ENCODE results near the gene ACTN2.

Gene ACTN2

DNA sequence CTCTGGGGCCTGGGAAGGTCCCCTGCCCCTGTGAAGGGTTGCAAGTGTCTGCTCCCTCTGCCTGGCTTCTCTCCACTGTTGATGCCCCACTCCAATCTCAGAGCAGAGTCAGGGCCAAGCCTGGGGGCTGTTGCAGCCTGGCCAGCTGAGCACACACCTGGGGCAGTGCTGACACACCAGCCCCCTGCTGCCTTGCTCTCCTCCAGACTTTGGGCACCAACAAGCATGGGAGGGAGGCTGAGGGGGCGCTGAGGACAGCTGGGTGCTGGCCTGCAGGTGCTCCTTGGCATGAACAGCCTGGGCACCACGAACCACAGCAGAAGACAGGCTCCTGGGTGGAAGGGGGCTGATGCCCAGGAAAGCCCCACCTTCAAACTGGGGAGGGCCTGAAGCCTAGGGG lies 99.2 kb downstream of the ACTN2 start (continued):
- no peak for TF ChIP-seq INSM2 (tag by site-specific recombination; IDR thresholded peaks at IDR 0.05)

GRCh38 chr1:236786453-236786852 lies 100.2 kb downstream of the ACTN2 start:
- Histone ChIP-seq H3K4me1 (ENCODE audit: control insufficient read depth, insufficient read depth, low read length) (no peaks in the 10 kb centered on the region), H3K27ac (ENCODE audit: extremely low read depth, low read depth, low read length) (no peak overlapping the region), H3K4me3 (ENCODE audit: low read depth, low read length) (no peak overlapping the region), H3K9me3 (ENCODE audit: control insufficient read depth, insufficient read depth, low read depth, low read length) (no peaks in the 10 kb centered on the region), H3K36me3 (ENCODE audit: control insufficient read depth in 2 of 2, insufficient read depth in 1 of 2, low read length in 2 of 2) (no peaks in the 10 kb centered on the region)
- POLR2A ChIA-PET: interaction anchor here (1.1 kb wide), 1 partner anchor 9 kb away, joined by 7 read pairs; the partner anchor contains the start of gene MTR
- TF ChIP-seq HOXC10 (CRISPR knock-in tag; IDR thresholded peaks at IDR 0.05) (no peak), PBX3 (CRISPR knock-in tag; IDR thresholded peaks at IDR 0.05) (no peak), ZNF660 (tag by site-specific recombination; IDR thresholded peaks at IDR 0.05) (no peak), ZNF155 (tag by site-specific recombination; IDR thresholded peaks at IDR 0.05) (no peak), ZNF555 (tag by site-specific recombination; conservative IDR thresholded peaks at IDR 0.05) (no peak), ZNF600 (tag by site-specific recombination; IDR thresholded peaks at IDR 0.05) (no peak), ZBTB7A (tag by site-specific recombination; IDR thresholded peaks at IDR 0.05; ENCODE audit: low read depth) (no peak), BCL11A (tag by site-specific recombination; IDR thresholded peaks at IDR 0.05; ENCODE audit: low read depth) (no peak), GLI4 (tag by site-specific recombination; IDR thresholded peaks at IDR 0.05) (no peak), ZFP37 (tag by site-specific recombination; IDR thresholded peaks at IDR 0.05) (no peak), ZNF658 (tag by site-specific recombination; IDR thresholded peaks at IDR 0.05) (no peak), SP7 (tag by site-specific recombination; IDR thresholded peaks at IDR 0.05) (no peak), KLF10 (tag by site-specific recombination; IDR thresholded peaks at IDR 0.05) (no peak), ZNF26 (tag by site-specific recombination; IDR thresholded peaks at IDR 0.05) (no peak)
- TF ChIP-seq, protein P1, sequence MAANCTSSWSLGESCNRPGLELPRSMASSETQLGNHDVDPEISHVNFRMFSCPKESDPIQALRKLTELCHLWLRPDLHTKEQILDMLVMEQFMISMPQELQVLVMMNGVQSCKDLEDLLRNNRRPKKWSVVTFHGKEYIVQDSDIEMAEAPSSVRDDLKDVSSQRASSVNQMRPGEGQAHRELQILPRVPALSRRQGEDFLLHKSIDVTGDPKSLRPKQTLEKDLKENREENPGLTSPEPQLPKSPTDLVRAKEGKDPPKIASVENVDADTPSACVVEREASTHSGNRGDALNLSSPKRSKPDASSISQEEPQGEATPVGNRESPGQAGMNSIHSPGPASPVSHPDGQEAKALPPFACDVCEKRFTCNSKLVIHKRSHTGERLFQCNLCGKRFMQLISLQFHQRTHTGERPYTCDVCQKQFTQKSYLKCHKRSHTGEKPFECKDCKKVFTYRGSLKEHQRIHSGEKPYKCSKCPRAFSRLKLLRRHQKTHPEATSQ (tag by site-specific recombination; IDR thresholded peaks at IDR 0.05): no peak
- TF ChIP-seq, protein P2, sequence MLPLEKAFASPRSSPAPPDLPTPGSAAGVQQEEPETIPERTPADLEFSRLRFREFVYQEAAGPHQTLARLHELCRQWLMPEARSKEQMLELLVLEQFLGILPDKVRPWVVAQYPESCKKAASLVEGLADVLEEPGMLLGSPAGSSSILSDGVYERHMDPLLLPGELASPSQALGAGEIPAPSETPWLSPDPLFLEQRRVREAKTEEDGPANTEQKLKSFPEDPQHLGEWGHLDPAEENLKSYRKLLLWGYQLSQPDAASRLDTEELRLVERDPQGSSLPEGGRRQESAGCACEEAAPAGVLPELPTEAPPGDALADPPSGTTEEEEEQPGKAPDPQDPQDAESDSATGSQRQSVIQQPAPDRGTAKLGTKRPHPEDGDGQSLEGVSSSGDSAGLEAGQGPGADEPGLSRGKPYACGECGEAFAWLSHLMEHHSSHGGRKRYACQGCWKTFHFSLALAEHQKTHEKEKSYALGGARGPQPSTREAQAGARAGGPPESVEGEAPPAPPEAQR (tag by site-specific recombination; IDR thresholded peaks at IDR 0.05): no peak
- TF ChIP-seq, protein P3, sequence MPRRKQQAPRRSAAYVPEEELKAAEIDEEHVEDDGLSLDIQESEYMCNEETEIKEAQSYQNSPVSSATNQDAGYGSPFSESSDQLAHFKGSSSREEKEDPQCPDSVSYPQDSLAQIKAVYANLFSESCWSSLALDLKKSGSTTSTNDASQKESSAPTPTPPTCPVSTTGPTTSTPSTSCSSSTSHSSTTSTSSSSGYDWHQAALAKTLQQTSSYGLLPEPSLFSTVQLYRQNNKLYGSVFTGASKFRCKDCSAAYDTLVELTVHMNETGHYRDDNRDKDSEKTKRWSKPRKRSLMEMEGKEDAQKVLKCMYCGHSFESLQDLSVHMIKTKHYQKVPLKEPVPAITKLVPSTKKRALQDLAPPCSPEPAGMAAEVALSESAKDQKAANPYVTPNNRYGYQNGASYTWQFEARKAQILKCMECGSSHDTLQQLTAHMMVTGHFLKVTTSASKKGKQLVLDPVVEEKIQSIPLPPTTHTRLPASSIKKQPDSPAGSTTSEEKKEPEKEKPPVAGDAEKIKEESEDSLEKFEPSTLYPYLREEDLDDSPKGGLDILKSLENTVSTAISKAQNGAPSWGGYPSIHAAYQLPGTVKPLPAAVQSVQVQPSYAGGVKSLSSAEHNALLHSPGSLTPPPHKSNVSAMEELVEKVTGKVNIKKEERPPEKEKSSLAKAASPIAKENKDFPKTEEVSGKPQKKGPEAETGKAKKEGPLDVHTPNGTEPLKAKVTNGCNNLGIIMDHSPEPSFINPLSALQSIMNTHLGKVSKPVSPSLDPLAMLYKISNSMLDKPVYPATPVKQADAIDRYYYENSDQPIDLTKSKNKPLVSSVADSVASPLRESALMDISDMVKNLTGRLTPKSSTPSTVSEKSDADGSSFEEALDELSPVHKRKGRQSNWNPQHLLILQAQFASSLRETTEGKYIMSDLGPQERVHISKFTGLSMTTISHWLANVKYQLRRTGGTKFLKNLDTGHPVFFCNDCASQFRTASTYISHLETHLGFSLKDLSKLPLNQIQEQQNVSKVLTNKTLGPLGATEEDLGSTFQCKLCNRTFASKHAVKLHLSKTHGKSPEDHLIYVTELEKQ (tag by site-specific recombination; IDR thresholded peaks at IDR 0.05; ENCODE audit: borderline replicate concordance): no peak
- TF ChIP-seq, protein P4, sequence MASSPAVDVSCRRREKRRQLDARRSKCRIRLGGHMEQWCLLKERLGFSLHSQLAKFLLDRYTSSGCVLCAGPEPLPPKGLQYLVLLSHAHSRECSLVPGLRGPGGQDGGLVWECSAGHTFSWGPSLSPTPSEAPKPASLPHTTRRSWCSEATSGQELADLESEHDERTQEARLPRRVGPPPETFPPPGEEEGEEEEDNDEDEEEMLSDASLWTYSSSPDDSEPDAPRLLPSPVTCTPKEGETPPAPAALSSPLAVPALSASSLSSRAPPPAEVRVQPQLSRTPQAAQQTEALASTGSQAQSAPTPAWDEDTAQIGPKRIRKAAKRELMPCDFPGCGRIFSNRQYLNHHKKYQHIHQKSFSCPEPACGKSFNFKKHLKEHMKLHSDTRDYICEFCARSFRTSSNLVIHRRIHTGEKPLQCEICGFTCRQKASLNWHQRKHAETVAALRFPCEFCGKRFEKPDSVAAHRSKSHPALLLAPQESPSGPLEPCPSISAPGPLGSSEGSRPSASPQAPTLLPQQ (tag by site-specific recombination; IDR thresholded peaks at IDR 0.05): no peak
- TF ChIP-seq, protein P5, sequence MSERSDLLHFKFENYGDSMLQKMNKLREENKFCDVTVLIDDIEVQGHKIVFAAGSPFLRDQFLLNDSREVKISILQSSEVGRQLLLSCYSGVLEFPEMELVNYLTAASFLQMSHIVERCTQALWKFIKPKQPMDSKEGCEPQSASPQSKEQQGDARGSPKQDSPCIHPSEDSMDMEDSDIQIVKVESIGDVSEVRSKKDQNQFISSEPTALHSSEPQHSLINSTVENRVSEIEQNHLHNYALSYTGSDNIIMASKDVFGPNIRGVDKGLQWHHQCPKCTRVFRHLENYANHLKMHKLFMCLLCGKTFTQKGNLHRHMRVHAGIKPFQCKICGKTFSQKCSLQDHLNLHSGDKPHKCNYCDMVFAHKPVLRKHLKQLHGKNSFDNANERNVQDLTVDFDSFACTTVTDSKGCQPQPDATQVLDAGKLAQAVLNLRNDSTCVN (tag by site-specific recombination; optimal IDR thresholded peaks at IDR 0.05): no peak
- CTCF ChIA-PET: interaction anchor here (0.8 to 2.3 kb wide), 3 partner anchors 11 to 31 kb away, joined by 3 to 9 read pairs (median 4); no protein-coding TSS in a partner anchor
